Right lobe of liver (tissue), 4 donors: ENCODE measurements around the gene DKK2.

Experiments
- CTCF ChIP-seq, 4 donors: fragments of 200-600 bp in 3 of 4; fragments of 450-650 bp in 1 of 4; IDR thresholded peaks; one replicate each; pipeline versions ENCODE4 v1.5.1 to v1.8.0; 2016 to 2022; ENCODE audit warnings: antibody characterized with exemption in 4 of 4, mild to moderate bottlenecking in 2 of 4
- POLR2A ChIP-seq: fragments of 450-650 bp; IDR thresholded peaks from one replicate; pipeline ENCODE4 v1.6.1; 2017; ENCODE audit warnings: antibody characterized with exemption, mild to moderate bottlenecking
- donor health status: DM: no; HTN: no; CAD: no.
- donor health status: DM: no; HTN: no; CAD: no.
- donor health status: DM: no; HTN: yes; CAD: no.

- TF ChIP-seq POLR2A (no peak), CTCF (IDR thresholded peaks at IDR 0.05) (no peak)
Measured at GRCh38 chr4:106967892-106968291, 68.2 kb downstream of the DKK2 start.
